ENCODE results near the gene CALML3.

CALML3 gene

GRCh38 chr10:5517546-5517945 lies 7.2 kb upstream of the CALML3 start:
- Histone ChIP-seq H3K79me1 (replicated peaks; ENCODE audit: low read length, poor library complexity, severe bottlenecking) (no peaks in the 10 kb centered on the region), H2AFZ (ENCODE audit: low read depth, low read length) (no peak overlapping the region), H3K18ac (ENCODE audit: low read depth in 1 of 2, low read length in 2 of 2) (no peak overlapping the region), H3K4ac (ENCODE audit: low read depth in 1 of 2, low read length in 2 of 2) (no peak overlapping the region), H3K14ac (ENCODE audit: low read length in 2 of 2) (no peak overlapping the region), H2BK120ac (ENCODE audit: low read depth, low read length) (no peak overlapping the region), H3K4me1 (ENCODE audit: control insufficient read depth, insufficient read depth, low read depth, low read length) (peaks cover 1% of the 10 kb centered on the region), H2AK5ac (ENCODE audit: low read length, severe bottlenecking) (no peak overlapping the region), H2BK15ac (ENCODE audit: low read depth, poor library complexity, severe bottlenecking) (no peak overlapping the region), H3K4me2 (ENCODE audit: low read length, poor library complexity, severe bottlenecking) (no peak overlapping the region), H2BK12ac (ENCODE audit: low read length in 2 of 2) (no peak overlapping the region), H3K4me3 (ENCODE audit: insufficient read depth in 1 of 2, low read depth in 1 of 2, low read length in 2 of 2) (no peak overlapping the region), H3K9me3 (ENCODE audit: control insufficient read depth, low read length) (no peaks in the 10 kb centered on the region), H3K27me3 (ENCODE audit: control insufficient read depth in 1 of 2, insufficient read depth in 1 of 2, low read length in 2 of 2) (peaks cover 0 to 33% of the 10 kb centered on the region in 2 experiments), H2BK5ac (ENCODE audit: low read depth, low read length, poor library complexity, severe bottlenecking) (no peak overlapping the region), H3K27ac (ENCODE audit: low read length, poor library complexity, severe bottlenecking) (no peak overlapping the region), H3K9ac (ENCODE audit: low read length) (no peak overlapping the region), H3K36me3 (ENCODE audit: control insufficient read depth in 1 of 2, insufficient read depth in 2 of 2, low read depth in 1 of 2, low read length in 2 of 2) (no peaks in the 10 kb centered on the region), H3K23ac (ENCODE audit: low read length in 2 of 2) (no peak overlapping the region), H4K8ac (ENCODE audit: low read length) (no peak overlapping the region), H4K91ac (ENCODE audit: low read length) (no peak overlapping the region)
- WGBS = 95% methylated on average over 2 of the region's 5 CpGs
- no peak for DNase-seq

- WGBS = 70% methylated on average over 3 of the region's 5 CpGs
- Histone ChIP-seq H2BK120ac (ENCODE audit: low read depth, low read length) (no peak overlapping the region), H4K8ac (ENCODE audit: low read length) (no peak overlapping the region)
Observed at GRCh38 chr10:5518143-5518542, 6.6 kb upstream of the CALML3 start.

GRCh38 chr10:5519054-5519453 lies 5.7 kb upstream of the CALML3 start:
- Histone ChIP-seq H3K18ac (ENCODE audit: low read depth in 1 of 2, low read length in 2 of 2) (no peak overlapping the region), H3K79me1 (replicated peaks; ENCODE audit: low read length, poor library complexity, severe bottlenecking) (no peaks in the 10 kb centered on the region), H4K91ac (ENCODE audit: low read length) (no peak overlapping the region), H2AFZ (ENCODE audit: low read depth, low read length) (no peak overlapping the region), H3K4me2 (ENCODE audit: low read length, poor library complexity, severe bottlenecking) (no peak overlapping the region), H2BK15ac (ENCODE audit: low read depth, poor library complexity, severe bottlenecking) (no peak overlapping the region), H3K23ac (ENCODE audit: low read length in 2 of 2) (no peak overlapping the region), H2BK120ac (ENCODE audit: low read depth, low read length) (no peak overlapping the region), H3K4me3 (ENCODE audit: insufficient read depth in 1 of 2, low read depth in 1 of 2, low read length in 2 of 2) (no peak overlapping the region), H2AK5ac (ENCODE audit: low read length, severe bottlenecking) (no peak overlapping the region), H3K27me3 (ENCODE audit: control insufficient read depth in 1 of 2, insufficient read depth in 1 of 2, low read length in 2 of 2) (peaks cover 0 to 21% of the 10 kb centered on the region in 2 experiments), H3K27ac (ENCODE audit: low read length, poor library complexity, severe bottlenecking) (no peak overlapping the region), H3K9me3 (ENCODE audit: control insufficient read depth, low read length) (no peaks in the 10 kb centered on the region), H3K9ac (ENCODE audit: low read length) (no peak overlapping the region), H2BK12ac (ENCODE audit: low read length in 2 of 2) (no peak overlapping the region), H3K14ac (ENCODE audit: low read length in 2 of 2) (no peak overlapping the region), H3K4ac (ENCODE audit: low read depth in 1 of 2, low read length in 2 of 2) (no peak overlapping the region), H4K8ac (ENCODE audit: low read length) (no peak overlapping the region), H3K36me3 (ENCODE audit: control insufficient read depth in 1 of 2, insufficient read depth in 2 of 2, low read depth in 1 of 2, low read length in 2 of 2) (no peaks in the 10 kb centered on the region), H3K4me1 (ENCODE audit: control insufficient read depth, insufficient read depth, low read depth, low read length) (peaks cover 1% of the 10 kb centered on the region), H2BK5ac (ENCODE audit: low read depth, low read length, poor library complexity, severe bottlenecking) (no peak overlapping the region)
- DNase-seq = no peak
- WGBS = 89% methylated on average over 3 of the region's 3 CpGs

More at GRCh38 chr10:5518143-5518542, 6.6 kb upstream of the CALML3 start:
- no peak overlapping the region for H3K9ac ChIP-seq (ENCODE audit: low read length)
- peaks cover 1% of the 10 kb centered on the region for H3K4me1 ChIP-seq (ENCODE audit: control insufficient read depth, insufficient read depth, low read depth, low read length)
- H3K9me3 ChIP-seq (ENCODE audit: control insufficient read depth, low read length) = no peaks in the 10 kb centered on the region
- no peak overlapping the region for H4K91ac ChIP-seq (ENCODE audit: low read length)
- H3K4ac ChIP-seq (ENCODE audit: low read depth in 1 of 2, low read length in 2 of 2) = no peak overlapping the region
- peaks cover 0 to 27% of the 10 kb centered on the region in 2 experiments for H3K27me3 ChIP-seq (ENCODE audit: control insufficient read depth in 1 of 2, insufficient read depth in 1 of 2, low read length in 2 of 2)
- H2AFZ ChIP-seq (ENCODE audit: low read depth, low read length) = no peak overlapping the region
- H3K23ac ChIP-seq (ENCODE audit: low read length in 2 of 2) = no peak overlapping the region
- no peak overlapping the region for H2BK12ac ChIP-seq (ENCODE audit: low read length in 2 of 2)
- H3K79me1 ChIP-seq (replicated peaks; ENCODE audit: low read length, poor library complexity, severe bottlenecking) = no peaks in the 10 kb centered on the region
- DNase-seq = no peak
- no peak overlapping the region for H3K27ac ChIP-seq (ENCODE audit: low read length, poor library complexity, severe bottlenecking)
- no peak overlapping the region for H3K4me3 ChIP-seq (ENCODE audit: insufficient read depth in 1 of 2, low read depth in 1 of 2, low read length in 2 of 2)
- no peak overlapping the region for H2BK5ac ChIP-seq (ENCODE audit: low read depth, low read length, poor library complexity, severe bottlenecking)
- H2AK5ac ChIP-seq (ENCODE audit: low read length, severe bottlenecking) = no peak overlapping the region
- H3K14ac ChIP-seq (ENCODE audit: low read length in 2 of 2) = no peak overlapping the region
- no peak overlapping the region for H3K18ac ChIP-seq (ENCODE audit: low read depth in 1 of 2, low read length in 2 of 2)
- no peak overlapping the region for H3K4me2 ChIP-seq (ENCODE audit: low read length, poor library complexity, severe bottlenecking)
- no peak overlapping the region for H2BK15ac ChIP-seq (ENCODE audit: low read depth, poor library complexity, severe bottlenecking)
- H3K36me3 ChIP-seq (ENCODE audit: control insufficient read depth in 1 of 2, insufficient read depth in 2 of 2, low read depth in 1 of 2, low read length in 2 of 2) = no peaks in the 10 kb centered on the region

GRCh38 chr10:5522913-5523560 lies 1.7 kb upstream of the CALML3 start:
- Histone ChIP-seq H2BK12ac (ENCODE audit: low read length in 2 of 2) (no peak overlapping the region), H3K4me1 (ENCODE audit: control insufficient read depth, insufficient read depth, low read depth, low read length) (peaks cover 3% of the 10 kb centered on the region), H2BK120ac (ENCODE audit: low read depth, low read length) (no peak overlapping the region), H3K9me3 (ENCODE audit: control insufficient read depth, low read length) (no peaks in the 10 kb centered on the region), H3K4me3 (ENCODE audit: insufficient read depth in 1 of 2, low read depth in 1 of 2, low read length in 2 of 2) (no peak overlapping the region), H2BK5ac (ENCODE audit: low read depth, low read length, poor library complexity, severe bottlenecking) (no peak overlapping the region), H3K27ac (ENCODE audit: low read length, poor library complexity, severe bottlenecking) (no peak overlapping the region), H4K8ac (ENCODE audit: low read length) (no peak overlapping the region), H3K9ac (ENCODE audit: low read length) (no peak overlapping the region), H3K27me3 (ENCODE audit: control insufficient read depth in 1 of 2, insufficient read depth in 1 of 2, low read length in 2 of 2) (peaks cover 0 to 16% of the 10 kb centered on the region in 2 experiments), H3K4ac (ENCODE audit: low read depth in 1 of 2, low read length in 2 of 2) (no peak overlapping the region), H2AFZ (ENCODE audit: low read depth, low read length) (no peak overlapping the region), H3K79me1 (replicated peaks; ENCODE audit: low read length, poor library complexity, severe bottlenecking) (no peaks in the 10 kb centered on the region), H3K36me3 (ENCODE audit: control insufficient read depth in 1 of 2, insufficient read depth in 2 of 2, low read depth in 1 of 2, low read length in 2 of 2) (peaks cover 0 to 3% of the 10 kb centered on the region in 2 experiments), H3K18ac (ENCODE audit: low read depth in 1 of 2, low read length in 2 of 2) (no peak overlapping the region), H2AK5ac (ENCODE audit: low read length, severe bottlenecking) (no peak overlapping the region), H2BK15ac (ENCODE audit: low read depth, poor library complexity, severe bottlenecking) (no peak overlapping the region), H4K91ac (ENCODE audit: low read length) (no peak overlapping the region), H3K4me2 (ENCODE audit: low read length, poor library complexity, severe bottlenecking) (no peak overlapping the region), H3K14ac (ENCODE audit: low read length in 2 of 2) (no peak overlapping the region), H3K23ac (ENCODE audit: low read length in 2 of 2) (no peak overlapping the region)
- no peak for DNase-seq
- 89% methylated on average over 5 of the region's 7 CpGs for WGBS

Measured in mesenchymal stem cell (in vitro differentiated cells and primary cell).